RWPE1 (cell line): ENCODE results near the gene ZNF804B.

Experiments used
- CTCF ChIA-PET: fragments of 350-600 bp; sonication (Branson Sonifier 250); formaldehyde crosslinking; extraction: SDS; loops from one replicate; lab custom pipeline; 2021; lab: Yijun Ruan, JAX
- POLR2A ChIA-PET: fragments of 400-600 bp; formaldehyde crosslinking; extraction: SDS; loops from one replicate; lab custom pipeline; 2020; ENCODE audit warnings: antibody characterized with exemption; ENCODE audit not compliant: low non-redundant PET; lab: Yijun Ruan, JAX
- DNase-seq: peaks from one replicate; pipeline ENCODE4 v3.0.0; 2012; ENCODE audit warnings: low spot score
- H3K27ac ChIP-seq: fragments of 450-650 bp; 2 replicates; pipeline ENCODE4 v1.5.1; 2017
- TF ChIP-seq, protein P1 (sequence below): fragments of 450-650 bp; conservative IDR thresholded peaks from 2 replicates; pipeline ENCODE4 v1.5.1; 2017; ENCODE audit warnings: low read depth, mild to moderate bottlenecking

The ZNF804B gene

DNA sequence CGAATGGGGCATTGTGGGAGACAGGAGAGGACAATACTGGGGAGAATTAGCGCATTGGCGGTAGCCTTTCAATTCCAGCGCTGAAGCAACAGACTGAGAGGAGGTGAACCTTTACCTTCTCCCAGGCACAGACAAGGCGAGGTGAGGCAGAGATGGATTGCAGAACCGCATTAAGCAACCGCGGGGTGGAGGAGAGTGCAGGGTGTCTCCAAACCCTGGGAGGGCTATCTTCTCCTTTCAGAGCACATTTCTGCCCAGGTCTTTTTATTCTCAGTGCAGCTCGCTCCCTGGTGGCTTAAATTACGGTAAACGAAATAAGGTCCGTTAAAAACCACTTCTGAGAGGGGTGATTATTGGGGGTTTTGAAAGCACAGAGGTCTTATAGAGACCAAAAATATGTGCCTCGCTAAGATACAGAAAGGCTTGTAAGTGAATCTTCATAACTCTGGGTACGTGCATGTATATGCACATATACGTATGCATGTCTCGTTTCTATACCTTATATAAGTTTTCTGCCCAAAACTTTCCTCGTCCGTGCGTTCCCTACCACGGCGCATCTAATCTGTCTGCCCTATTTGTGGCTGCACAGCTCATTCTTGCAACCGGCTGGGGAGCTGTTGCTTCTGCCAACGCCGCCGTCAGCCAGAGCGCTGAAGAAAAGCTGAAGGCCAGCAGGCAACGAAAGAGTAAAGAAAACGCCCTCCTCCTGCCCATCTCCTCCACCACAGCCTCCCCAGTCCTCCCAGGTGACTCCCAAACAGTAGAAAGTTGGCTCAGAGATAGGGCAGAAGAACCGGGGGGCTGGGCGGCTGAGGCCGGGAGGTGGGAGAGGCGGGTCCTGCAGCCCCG is 895 bp upstream of the ZNF804B start:
- ChIA-PET POLR2A (no interaction called here), CTCF (no interaction called here)
- TF ChIP-seq, protein P1, sequence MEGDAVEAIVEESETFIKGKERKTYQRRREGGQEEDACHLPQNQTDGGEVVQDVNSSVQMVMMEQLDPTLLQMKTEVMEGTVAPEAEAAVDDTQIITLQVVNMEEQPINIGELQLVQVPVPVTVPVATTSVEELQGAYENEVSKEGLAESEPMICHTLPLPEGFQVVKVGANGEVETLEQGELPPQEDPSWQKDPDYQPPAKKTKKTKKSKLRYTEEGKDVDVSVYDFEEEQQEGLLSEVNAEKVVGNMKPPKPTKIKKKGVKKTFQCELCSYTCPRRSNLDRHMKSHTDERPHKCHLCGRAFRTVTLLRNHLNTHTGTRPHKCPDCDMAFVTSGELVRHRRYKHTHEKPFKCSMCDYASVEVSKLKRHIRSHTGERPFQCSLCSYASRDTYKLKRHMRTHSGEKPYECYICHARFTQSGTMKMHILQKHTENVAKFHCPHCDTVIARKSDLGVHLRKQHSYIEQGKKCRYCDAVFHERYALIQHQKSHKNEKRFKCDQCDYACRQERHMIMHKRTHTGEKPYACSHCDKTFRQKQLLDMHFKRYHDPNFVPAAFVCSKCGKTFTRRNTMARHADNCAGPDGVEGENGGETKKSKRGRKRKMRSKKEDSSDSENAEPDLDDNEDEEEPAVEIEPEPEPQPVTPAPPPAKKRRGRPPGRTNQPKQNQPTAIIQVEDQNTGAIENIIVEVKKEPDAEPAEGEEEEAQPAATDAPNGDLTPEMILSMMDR = no peak
- DNase-seq = no peak
- H3K27ac ChIP-seq = no peak overlapping the region

DNA sequence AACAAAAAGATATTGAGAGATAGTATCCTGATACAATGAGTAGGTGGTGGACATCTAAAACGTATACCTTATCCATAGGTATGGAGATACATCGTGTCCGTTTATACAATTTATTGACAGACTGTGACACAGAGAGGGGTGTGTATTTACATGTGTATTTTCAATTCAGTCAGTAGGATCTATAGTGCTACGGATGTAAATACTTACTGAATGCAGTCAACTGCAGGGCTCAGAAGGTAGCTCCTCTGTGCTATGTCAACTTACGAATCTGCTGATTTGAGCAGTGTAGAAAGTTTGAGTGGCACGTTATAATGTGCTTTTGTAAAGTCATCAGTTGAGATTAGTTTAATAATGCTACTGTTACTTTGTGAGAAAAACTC is 626 bp downstream of the ZNF804B start:
- ChIA-PET CTCF (no interaction called here), POLR2A (no interaction called here)
- TF ChIP-seq, protein P1 = no peak
- DNase-seq = no peak
- H3K27ac ChIP-seq = no peak overlapping the region

DNA sequence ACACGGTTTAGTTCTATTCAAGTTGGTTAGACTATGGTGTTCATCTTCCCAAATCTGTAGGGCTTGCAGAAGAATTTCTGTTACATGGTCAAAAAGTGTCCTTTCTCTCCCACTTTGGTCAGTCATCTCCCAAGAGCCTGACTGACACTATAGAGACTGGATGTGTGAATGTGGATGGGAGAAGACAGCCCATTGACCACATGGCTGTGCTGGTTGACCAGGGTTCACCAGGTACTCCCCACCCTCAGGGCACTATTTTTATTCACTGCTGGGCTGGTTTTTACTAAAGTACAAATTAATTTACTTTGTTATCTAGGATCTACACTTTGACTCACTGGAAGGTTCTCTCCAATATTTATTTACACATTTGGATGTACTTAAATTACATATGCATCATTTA is 2.3 kb downstream of the ZNF804B start:
- ChIA-PET CTCF (no interaction called here), POLR2A (no interaction called here)
- no peak for DNase-seq
- H3K27ac ChIP-seq = no peak overlapping the region
- TF ChIP-seq, protein P1 = no peak

DNA sequence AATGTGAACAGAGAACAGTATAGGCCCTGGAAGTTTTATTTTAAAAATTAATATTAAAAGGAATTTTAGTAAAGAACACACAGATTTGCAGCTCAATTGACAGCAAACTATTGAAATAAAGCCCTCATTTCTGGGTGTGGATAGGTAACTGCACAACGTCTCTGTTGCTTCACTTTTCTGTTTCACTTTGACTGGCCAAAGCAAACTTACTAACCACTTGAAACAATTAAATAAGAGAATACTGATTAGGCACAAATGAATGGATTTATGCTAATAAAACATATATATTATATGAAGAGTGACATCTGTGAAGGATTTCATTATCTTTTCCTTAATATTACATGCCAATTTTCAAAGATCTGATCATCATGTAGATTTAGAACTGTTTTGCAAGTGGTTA is 11.9 kb downstream of the ZNF804B start:
- TF ChIP-seq, protein P1 = no peak
- CTCF ChIA-PET = interaction anchor here (0.8 kb wide), 1 partner anchor 224 kb away, joined by 5 read pairs; no protein-coding TSS in a partner anchor
- DNase-seq = no peak
- POLR2A ChIA-PET = no interaction called here
- no peak overlapping the region for H3K27ac ChIP-seq

DNA sequence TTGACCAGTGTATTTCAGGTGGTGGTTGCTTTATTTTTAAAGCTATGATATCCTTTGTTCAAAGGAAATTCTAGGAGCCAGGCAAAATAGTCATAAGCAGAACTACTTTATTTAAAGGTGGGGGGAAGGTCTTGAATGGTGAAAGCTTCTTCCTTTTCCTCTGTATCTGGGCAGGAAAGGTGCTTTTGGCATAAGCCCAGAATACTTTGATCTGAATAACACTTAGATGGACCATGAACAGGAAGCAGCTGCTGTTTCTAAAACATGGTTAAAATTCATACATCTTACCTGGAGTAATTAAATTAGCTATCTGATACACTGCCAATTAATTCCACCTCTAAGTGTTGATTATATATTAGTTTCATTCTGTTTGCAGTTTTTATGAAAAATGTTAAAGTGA is 13.3 kb downstream of the ZNF804B start:
- CTCF ChIA-PET = no interaction called here
- DNase-seq = no peak
- H3K27ac ChIP-seq = no peak overlapping the region
- POLR2A ChIA-PET = no interaction called here
- TF ChIP-seq, protein P1 = no peak

DNA sequence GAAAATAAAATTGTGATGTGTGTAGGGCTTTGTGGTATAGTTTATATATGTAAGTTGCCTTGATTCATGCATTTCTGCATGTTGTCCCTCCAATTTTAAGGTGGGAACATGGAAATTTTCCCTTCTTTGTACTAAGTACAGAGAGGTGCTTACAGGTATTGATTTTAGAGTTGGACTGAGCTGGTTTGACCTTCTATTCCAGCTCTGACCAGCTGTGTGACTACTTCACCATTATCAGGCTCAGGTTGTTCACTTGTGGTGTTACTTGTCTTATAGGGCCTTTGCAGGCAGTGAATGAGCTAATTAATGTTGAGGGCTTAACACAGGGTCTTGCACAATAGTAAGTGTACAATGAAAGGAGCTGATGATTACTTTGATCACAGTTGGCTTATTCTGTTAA is 16.3 kb downstream of the ZNF804B start:
- TF ChIP-seq, protein P1 = no peak
- POLR2A ChIA-PET = no interaction called here
- CTCF ChIA-PET = interaction anchor here (0.7 kb wide), 1 partner anchor 13 kb away, joined by 5 read pairs; no protein-coding TSS in a partner anchor
- H3K27ac ChIP-seq = no peak overlapping the region
- no peak for DNase-seq
